Ishikawa (cell line): Measurements from ENCODE around the gene ARHGEF11.

ENCODE experiments used
- CEBPB ChIP-seq: IDR thresholded peaks from 2 replicates; pipeline ENCODE4 v1.6.1; 2012
- CREB1 ChIP-seq: IDR thresholded peaks from 2 replicates; pipeline ENCODE4 v1.6.1; 2012; ENCODE audit warnings: low read depth
- EGR1 ChIP-seq: IDR thresholded peaks from 2 replicates; pipeline ENCODE4 v1.6.1; 2012
- EP300 ChIP-seq: IDR thresholded peaks from 2 replicates; pipeline ENCODE4 v1.6.1; 2012; ENCODE audit warnings: borderline replicate concordance
- FOXM1 ChIP-seq: IDR thresholded peaks from 2 replicates; pipeline ENCODE4 v1.6.1; 2012; ENCODE audit warnings: low read depth, borderline replicate concordance
- MAX ChIP-seq: IDR thresholded peaks from 2 replicates; pipeline ENCODE4 v1.6.1; 2012
- NFIC ChIP-seq: IDR thresholded peaks from 2 replicates; pipeline ENCODE4 v1.6.1; 2012
- RAD21 ChIP-seq: IDR thresholded peaks from 2 replicates; pipeline ENCODE4 v1.6.1; 2012; ENCODE audit warnings: low read depth
- REST ChIP-seq: IDR thresholded peaks from 2 replicates; pipeline ENCODE4 v1.6.1; 2012; ENCODE audit warnings: low read depth, mild to moderate bottlenecking
- TAF1 ChIP-seq: IDR thresholded peaks from 2 replicates; pipeline ENCODE4 v1.6.1; 2012; ENCODE audit warnings: low read depth, mild to moderate bottlenecking
- TCF12 ChIP-seq: IDR thresholded peaks from 2 replicates; pipeline ENCODE4 v1.6.1; 2012; ENCODE audit warnings: low read depth
- TEAD4 ChIP-seq: IDR thresholded peaks from 2 replicates; pipeline ENCODE4 v1.6.1; 2012
- USF1 ChIP-seq: IDR thresholded peaks from 2 replicates; pipeline ENCODE4 v1.6.1; 2012
- YY1 ChIP-seq: IDR thresholded peaks from 2 replicates; pipeline ENCODE4 v1.6.1; 2012; ENCODE audit warnings: low read depth
- ZBTB7A ChIP-seq: IDR thresholded peaks from 2 replicates; pipeline ENCODE4 v1.6.1; 2012; ENCODE audit warnings: low read depth

ARHGEF11 gene

GRCh38 chr1:156897078-156897825, 148.3 kb downstream of the ARHGEF11 start:
- no peak for TF ChIP-seq CREB1
- TF ChIP-seq CEBPB: no peak
- TF ChIP-seq TEAD4: no peak
- TF ChIP-seq REST: no peak
- TF ChIP-seq TCF12: no peak
- TF ChIP-seq MAX: no peak
- no peak for TF ChIP-seq TAF1
- TF ChIP-seq RAD21: no peak
- no peak for TF ChIP-seq EP300

GRCh38 chr1:156896490-156897033, 149.0 kb downstream of the ARHGEF11 start:
- TF ChIP-seq FOXM1: no peak
- TF ChIP-seq MAX: no peak
- no peak for TF ChIP-seq EGR1
- no peak for TF ChIP-seq CEBPB
- no peak for TF ChIP-seq EP300
- no peak for TF ChIP-seq YY1
- peak; percentile 75 for TF ChIP-seq TEAD4
- TF ChIP-seq ZBTB7A: no peak
- peak; percentile 23; the same call in 1 of the 2 replicates for TF ChIP-seq TCF12
- no peak for TF ChIP-seq TAF1
- TF ChIP-seq CREB1: no peak
- 0 out of 2 replicates have a peak, but pooled peaks have one; percentile 26 for TF ChIP-seq NFIC

GRCh38 chr1:156895927-156896326, 149.6 kb downstream of the ARHGEF11 start:
- TF ChIP-seq REST: no peak
- TF ChIP-seq EP300: no peak
- no peak for TF ChIP-seq EGR1
- no peak for TF ChIP-seq MAX
- no peak for TF ChIP-seq YY1
- TF ChIP-seq NFIC: no peak
- TF ChIP-seq CREB1: no peak
- TF ChIP-seq CEBPB: no peak
- TF ChIP-seq RAD21: no peak
- no peak for TF ChIP-seq TEAD4
- TF ChIP-seq USF1: no peak
- TF ChIP-seq FOXM1: no peak
- no peak for TF ChIP-seq TCF12
- no peak for TF ChIP-seq ZBTB7A

GRCh38 chr1:156895455-156895812, 150.1 kb downstream of the ARHGEF11 start:
- TF ChIP-seq TAF1: no peak
- no peak for TF ChIP-seq TCF12
- TF ChIP-seq ZBTB7A: no peak
- TF ChIP-seq CEBPB: no peak
- no peak for TF ChIP-seq YY1
- no peak for TF ChIP-seq EGR1
- no peak for TF ChIP-seq FOXM1

- no peak for TF ChIP-seq EP300
- TF ChIP-seq REST: no peak
- TF ChIP-seq EGR1: no peak
Observed at GRCh38 chr1:156894711-156895454, 150.7 kb downstream of the ARHGEF11 start.
